ENCODE results near the gene CACNA1B.

- TF ChIP-seq SIN3A (IDR thresholded peaks at IDR 0.05; ENCODE audit: borderline replicate concordance, low read depth, low read length) (no peak), MTF1 (CRISPR knock-in tag; IDR thresholded peaks at IDR 0.05) (no peak), EHMT2 (IDR thresholded peaks at IDR 0.05; ENCODE audit: borderline replicate concordance, low read depth, low read length) (no peak)
Measured at GRCh38 chr9:138070815-138071214, 193.2 kb downstream of the CACNA1B start.

All from HepG2 (cell line).